ENCODE data around the gene KMT2C. TPM values are rescaled to one million over a fixed set of nuclear protein-coding genes. Genes with fewer than 3 reads are reported as not detected.

Gene KMT2C
- total and polyA plus RNA-seq, 4 donors, result 6.3 to 35.3 (median 19.3) TPM

DNA sequence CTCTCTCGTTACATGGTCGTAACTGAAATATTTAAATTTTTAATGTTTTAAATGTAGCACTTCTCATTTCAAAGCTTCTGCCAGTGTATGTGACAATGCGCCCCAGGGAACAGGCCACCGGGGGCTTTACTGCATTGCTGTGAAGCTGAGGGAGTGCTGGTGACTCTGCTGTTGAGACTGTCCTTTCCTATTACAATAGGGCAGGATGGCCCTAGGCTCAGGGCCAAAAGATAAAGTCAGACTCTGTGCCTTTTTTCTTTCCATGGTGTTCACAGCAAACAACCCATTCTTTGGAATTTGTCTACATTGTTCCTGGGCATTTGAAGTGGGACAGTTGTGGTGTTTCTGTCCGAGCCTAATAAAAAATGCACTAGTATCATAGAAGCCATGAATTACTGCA, 303.0 kb downstream of the KMT2C start:
- H3K9ac ChIP-seq (ENCODE audit: low read depth in 1 of 2, low read length in 2 of 2), result no peak overlapping the region
- H3K27ac ChIP-seq (ENCODE audit: low read depth in 1 of 2, low read length in 2 of 2), result no peak overlapping the region
- peaks cover 6 to 48% (median 13%) of the 10 kb centered on the region in 4 donors for H3K36me3 ChIP-seq (ENCODE audit: control insufficient read depth in 4 of 4, insufficient read depth in 3 of 4, low read depth in 1 of 4, low read length in 3 of 4)
- no peaks in the 10 kb centered on the region for H3K27me3 ChIP-seq (ENCODE audit: control insufficient read depth in 4 of 4, insufficient read depth in 4 of 4, low read length in 3 of 4)
- H3K4me1 ChIP-seq (ENCODE audit: control insufficient read depth in 4 of 4, insufficient read depth in 4 of 4, low read length in 3 of 4), result no peaks in the 10 kb centered on the region
- no peak for TF ChIP-seq FOXA2 (IDR thresholded peaks at IDR 0.05)
- no peak for TF ChIP-seq NR2F2 (IDR thresholded peaks at IDR 0.05)
- TF ChIP-seq, protein P1, sequence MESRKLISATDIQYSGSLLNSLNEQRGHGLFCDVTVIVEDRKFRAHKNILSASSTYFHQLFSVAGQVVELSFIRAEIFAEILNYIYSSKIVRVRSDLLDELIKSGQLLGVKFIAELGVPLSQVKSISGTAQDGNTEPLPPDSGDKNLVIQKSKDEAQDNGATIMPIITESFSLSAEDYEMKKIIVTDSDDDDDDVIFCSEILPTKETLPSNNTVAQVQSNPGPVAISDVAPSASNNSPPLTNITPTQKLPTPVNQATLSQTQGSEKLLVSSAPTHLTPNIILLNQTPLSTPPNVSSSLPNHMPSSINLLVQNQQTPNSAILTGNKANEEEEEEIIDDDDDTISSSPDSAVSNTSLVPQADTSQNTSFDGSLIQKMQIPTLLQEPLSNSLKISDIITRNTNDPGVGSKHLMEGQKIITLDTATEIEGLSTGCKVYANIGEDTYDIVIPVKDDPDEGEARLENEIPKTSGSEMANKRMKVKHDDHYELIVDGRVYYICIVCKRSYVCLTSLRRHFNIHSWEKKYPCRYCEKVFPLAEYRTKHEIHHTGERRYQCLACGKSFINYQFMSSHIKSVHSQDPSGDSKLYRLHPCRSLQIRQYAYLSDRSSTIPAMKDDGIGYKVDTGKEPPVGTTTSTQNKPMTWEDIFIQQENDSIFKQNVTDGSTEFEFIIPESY (IDR thresholded peaks at IDR 0.05), result no peak
- TF ChIP-seq TAF1 (conservative IDR thresholded peaks at IDR 0.05), result no peak
- TF ChIP-seq GABPA (IDR thresholded peaks at IDR 0.05 in 1 of 2, conservative IDR thresholded peaks at IDR 0.05 in 1 of 2), result no peak
- no peak for TF ChIP-seq EGR1 (IDR thresholded peaks at IDR 0.05; ENCODE audit: low read depth in 2 of 2)
- TF ChIP-seq YY1 (IDR thresholded peaks at IDR 0.05), result no peak
- no peak for TF ChIP-seq HNF4A (conservative IDR thresholded peaks at IDR 0.05)
- TF ChIP-seq, protein P2, sequence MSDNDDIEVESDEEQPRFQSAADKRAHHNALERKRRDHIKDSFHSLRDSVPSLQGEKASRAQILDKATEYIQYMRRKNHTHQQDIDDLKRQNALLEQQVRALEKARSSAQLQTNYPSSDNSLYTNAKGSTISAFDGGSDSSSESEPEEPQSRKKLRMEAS (IDR thresholded peaks at IDR 0.05), result no peak
- TF ChIP-seq, protein P3, sequence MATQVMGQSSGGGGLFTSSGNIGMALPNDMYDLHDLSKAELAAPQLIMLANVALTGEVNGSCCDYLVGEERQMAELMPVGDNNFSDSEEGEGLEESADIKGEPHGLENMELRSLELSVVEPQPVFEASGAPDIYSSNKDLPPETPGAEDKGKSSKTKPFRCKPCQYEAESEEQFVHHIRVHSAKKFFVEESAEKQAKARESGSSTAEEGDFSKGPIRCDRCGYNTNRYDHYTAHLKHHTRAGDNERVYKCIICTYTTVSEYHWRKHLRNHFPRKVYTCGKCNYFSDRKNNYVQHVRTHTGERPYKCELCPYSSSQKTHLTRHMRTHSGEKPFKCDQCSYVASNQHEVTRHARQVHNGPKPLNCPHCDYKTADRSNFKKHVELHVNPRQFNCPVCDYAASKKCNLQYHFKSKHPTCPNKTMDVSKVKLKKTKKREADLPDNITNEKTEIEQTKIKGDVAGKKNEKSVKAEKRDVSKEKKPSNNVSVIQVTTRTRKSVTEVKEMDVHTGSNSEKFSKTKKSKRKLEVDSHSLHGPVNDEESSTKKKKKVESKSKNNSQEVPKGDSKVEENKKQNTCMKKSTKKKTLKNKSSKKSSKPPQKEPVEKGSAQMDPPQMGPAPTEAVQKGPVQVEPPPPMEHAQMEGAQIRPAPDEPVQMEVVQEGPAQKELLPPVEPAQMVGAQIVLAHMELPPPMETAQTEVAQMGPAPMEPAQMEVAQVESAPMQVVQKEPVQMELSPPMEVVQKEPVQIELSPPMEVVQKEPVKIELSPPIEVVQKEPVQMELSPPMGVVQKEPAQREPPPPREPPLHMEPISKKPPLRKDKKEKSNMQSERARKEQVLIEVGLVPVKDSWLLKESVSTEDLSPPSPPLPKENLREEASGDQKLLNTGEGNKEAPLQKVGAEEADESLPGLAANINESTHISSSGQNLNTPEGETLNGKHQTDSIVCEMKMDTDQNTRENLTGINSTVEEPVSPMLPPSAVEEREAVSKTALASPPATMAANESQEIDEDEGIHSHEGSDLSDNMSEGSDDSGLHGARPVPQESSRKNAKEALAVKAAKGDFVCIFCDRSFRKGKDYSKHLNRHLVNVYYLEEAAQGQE (IDR thresholded peaks at IDR 0.05), result no peak
- TF ChIP-seq HNF4G (IDR thresholded peaks at IDR 0.05), result no peak
- no peak for TF ChIP-seq RAD21 (IDR thresholded peaks at IDR 0.05)
- no peak for TF ChIP-seq JUND (IDR thresholded peaks at IDR 0.05)
- WGBS, result 88% methylated on average over 5 of the region's 5 CpGs
- no peak overlapping the region for H3K4me3 ChIP-seq (ENCODE audit: low read depth in 1 of 3, low read length in 3 of 3)
- no peaks in the 10 kb centered on the region for H3K9me3 ChIP-seq (ENCODE audit: control insufficient read depth in 4 of 4, low read length in 3 of 4)
- DNase-seq (ENCODE audit: low spot score), result no peak

DNA sequence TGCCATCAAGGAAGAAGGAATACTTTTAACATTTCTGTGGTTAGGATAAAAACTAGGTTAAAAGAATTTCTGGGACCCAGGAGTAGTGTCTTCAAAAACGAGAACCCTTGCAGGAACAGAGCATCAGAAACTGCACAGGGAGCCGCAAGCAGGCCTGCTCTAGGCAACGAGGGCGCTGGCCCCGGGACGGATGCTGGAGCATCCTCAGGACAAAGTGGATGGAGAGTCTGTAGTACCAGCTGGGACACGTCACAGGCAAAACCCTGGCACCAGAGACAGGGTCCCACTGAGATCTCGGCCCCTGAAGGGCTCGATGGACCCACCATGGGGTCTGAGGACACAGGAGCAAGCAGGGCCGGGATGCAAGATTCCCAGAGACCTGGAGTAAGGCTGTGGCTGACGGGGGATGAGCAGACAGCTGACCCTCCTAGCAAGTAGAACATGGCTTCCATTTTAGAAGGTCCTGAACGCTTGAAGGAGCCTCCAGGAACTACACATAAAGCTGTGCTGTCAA, 303.8 kb downstream of the KMT2C start:
- H3K9ac ChIP-seq (ENCODE audit: low read depth in 1 of 2, low read length in 2 of 2), result no peak overlapping the region
- TF ChIP-seq FOXA2 (IDR thresholded peaks at IDR 0.05), result no peak
- no peaks in the 10 kb centered on the region for H3K9me3 ChIP-seq (ENCODE audit: control insufficient read depth in 4 of 4, low read length in 3 of 4)
- no peak overlapping the region for H3K27ac ChIP-seq (ENCODE audit: low read depth in 1 of 2, low read length in 2 of 2)
- no peak overlapping the region for H3K4me3 ChIP-seq (ENCODE audit: low read depth in 1 of 3, low read length in 3 of 3)
- no peaks in the 10 kb centered on the region for H3K27me3 ChIP-seq (ENCODE audit: control insufficient read depth in 4 of 4, insufficient read depth in 4 of 4, low read length in 3 of 4)
- WGBS, result 95% methylated on average over 12 of the region's 12 CpGs
- no peaks in the 10 kb centered on the region for H3K4me1 ChIP-seq (ENCODE audit: control insufficient read depth in 4 of 4, insufficient read depth in 4 of 4, low read length in 3 of 4)
- DNase-seq (ENCODE audit: low spot score), result no peak
- H3K36me3 ChIP-seq (ENCODE audit: control insufficient read depth in 4 of 4, insufficient read depth in 3 of 4, low read depth in 1 of 4, low read length in 3 of 4), result peaks cover 3 to 47% (median 12%) of the 10 kb centered on the region in 4 donors

Measured in liver (tissue), 9 donors.